NCI-H1694 (cell line): ENCODE data around the gene NR2E3.
A peak's percentile ranks its signal among the peaks of the same experiment; 100 is the strongest.

Experiments
- DNase-seq: peaks from one replicate; lab custom pipeline; 2025; lab: John Stamatoyannopoulos, UW

Gene NR2E3

GRCh38 chr15:71810256-71811035 lies at the start of gene NR2E3:
Gene NR2E3 (plus strand): TSS chr15:71810554. CDS start chr15:71810744, 190 bp downstream.
- no peak for DNase-seq

DNA sequence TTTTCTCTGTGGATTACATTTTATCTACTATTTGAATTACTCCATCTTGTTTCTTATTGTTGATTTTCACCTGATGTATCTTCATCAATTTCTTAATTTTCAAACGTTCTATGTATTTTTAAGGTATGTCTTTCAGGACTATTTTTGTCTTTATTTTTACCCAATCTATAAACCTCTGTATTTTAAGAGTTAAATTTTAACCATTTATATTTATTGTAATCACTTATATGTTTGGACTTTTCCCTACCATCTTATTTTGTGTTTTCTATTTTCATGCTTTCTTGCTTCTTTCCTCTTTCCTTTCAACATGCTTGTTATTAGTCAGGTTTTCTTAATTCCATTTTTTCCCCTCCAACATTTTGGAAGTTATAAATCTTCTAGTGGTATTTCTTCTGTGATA lies 49.5 kb upstream of the NR2E3 start:
- DNase-seq: no peak

DNA sequence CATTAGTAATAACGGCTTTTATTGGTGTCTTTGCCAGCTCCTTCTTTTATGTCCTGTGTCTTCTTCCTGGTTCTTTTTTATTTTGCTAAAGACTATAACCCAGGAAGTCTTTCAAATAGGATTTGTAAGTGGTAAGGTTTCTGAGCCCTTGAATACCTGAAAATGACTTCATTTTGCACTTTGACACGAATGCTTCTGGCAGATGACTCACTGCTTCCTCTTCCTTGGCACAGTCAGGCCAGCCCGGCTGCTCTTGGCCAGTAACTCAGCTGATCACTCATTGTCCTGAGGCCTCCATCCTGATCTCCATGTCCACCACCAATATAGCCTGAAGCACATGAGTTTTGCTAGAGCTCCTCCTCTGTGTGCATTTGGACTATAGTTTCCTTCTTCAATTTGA lies 48.7 kb upstream of the NR2E3 start:
- DNase-seq: no peak

- DNase-seq: no peak
Measured at GRCh38 chr15:71768184-71768583, 42.2 kb upstream of the NR2E3 start.

- DNase-seq: no peak
Measured at GRCh38 chr15:71773206-71773859, 37.0 kb upstream of the NR2E3 start.

DNA sequence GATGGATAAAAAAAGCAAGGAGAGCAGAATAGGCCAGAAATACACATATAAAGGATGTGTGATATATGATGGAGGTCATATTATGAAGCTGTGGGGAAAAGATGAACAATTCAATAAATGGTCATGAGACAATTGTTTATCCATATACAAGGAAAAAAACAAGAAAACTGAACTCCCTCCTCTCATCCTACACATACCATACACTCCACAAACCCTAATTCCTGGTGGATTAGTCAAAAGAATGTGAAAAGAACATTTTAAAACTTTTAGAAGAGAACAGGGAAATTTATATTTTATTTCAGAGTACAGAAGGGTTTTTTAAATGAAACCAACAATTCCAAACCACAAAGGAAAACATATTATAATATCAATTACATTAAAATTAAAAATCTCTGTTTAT lies 34.5 kb upstream of the NR2E3 start:
- no peak for DNase-seq

DNA sequence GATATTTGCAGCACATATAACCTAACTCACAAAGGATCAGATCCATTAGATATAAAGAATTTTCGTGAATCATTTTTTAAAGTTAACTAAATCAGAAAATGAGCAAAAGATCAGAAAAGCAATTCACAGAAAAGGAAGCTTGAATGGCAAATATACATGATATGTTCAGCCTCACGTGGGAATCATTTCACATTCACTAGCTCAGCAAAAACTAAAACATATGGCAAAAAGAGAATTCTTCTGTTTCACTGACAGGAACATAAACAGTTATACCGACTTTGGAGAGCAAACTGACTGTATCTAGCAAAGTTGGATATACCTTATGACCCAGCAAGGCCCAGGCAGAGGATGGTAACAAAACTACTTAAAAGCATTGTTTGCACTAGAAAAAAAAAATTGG lies 34.0 kb upstream of the NR2E3 start:
- no peak for DNase-seq

GRCh38 chr15:71777216-71777943 lies 33.0 kb upstream of the NR2E3 start:
- DNase-seq: peak; percentile 22

DNA sequence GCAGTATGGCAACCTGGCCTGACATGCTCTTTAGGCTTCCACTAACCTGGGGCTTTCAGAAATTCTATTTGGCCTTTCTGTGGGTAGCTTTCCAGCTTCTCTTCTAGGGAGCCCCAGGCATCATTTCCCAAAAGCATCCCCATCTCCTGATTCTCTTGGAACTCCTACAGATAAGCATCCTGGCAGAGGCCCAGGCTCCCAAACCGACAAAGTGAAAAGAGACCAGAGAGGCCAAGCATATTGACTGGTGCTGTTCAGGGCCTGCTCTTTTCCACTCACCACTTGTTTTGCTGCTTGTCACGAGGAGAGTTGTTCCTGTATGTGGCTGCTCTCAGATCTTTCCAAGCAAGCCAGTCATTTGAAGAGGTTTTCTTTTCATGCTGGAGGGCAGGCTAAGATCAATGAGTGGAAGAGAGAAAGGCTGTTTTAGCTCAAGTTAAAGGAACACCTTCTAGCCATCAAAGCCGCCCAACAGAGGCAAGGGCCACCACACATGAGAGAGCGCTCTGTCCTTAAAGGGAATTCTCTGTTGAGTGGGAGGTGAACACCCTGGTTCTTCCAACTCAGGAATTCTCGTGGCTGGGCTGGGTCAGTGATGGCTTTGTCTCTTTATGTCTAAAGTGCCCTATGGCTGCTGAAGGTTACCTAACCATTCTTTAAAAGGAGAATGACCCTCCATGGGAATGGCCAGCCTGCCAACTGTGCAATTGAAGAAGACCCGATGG lies 31.1 kb upstream of the NR2E3 start:
- no peak for DNase-seq

GRCh38 chr15:71780115-71780976 lies 30.0 kb upstream of the NR2E3 start:
- DNase-seq: peak; percentile 2

DNA sequence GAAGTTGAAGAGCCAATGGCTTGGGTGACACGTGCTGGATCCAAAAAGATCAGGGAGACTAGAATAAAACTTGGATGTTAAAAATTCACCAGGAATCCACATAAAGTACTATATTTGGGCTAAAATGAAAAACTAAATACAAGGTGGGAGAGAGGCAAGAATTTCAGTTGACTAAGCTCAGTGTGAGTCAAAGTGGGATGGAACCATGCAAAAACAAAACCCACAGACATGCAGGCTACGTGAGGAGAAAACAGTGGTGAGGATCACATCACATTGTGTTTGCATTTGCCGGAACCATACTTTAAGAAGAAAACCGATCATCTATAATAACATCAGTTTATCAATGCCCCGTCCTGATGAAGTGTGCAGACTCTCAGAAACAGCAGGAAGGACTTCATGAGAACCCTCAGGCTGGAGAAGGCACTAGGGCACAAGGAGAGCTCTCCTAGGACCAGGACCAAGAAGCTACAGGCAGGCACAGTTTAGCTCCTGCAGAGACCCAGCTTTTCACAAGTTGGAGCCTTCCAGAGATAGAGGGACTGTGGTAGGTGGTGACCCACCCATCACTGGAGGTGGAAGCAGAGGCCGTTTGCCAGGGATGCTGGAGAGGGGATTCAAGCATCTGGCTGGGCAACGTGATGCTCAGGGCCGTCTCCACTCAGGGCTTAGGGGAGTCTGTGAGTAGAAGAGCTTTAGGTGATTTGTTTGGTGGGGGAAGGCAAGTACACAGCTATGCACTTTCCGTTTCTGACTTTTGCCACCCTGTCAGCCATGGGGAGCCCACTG lies 29.0 kb upstream of the NR2E3 start:
- no peak for DNase-seq

DNA sequence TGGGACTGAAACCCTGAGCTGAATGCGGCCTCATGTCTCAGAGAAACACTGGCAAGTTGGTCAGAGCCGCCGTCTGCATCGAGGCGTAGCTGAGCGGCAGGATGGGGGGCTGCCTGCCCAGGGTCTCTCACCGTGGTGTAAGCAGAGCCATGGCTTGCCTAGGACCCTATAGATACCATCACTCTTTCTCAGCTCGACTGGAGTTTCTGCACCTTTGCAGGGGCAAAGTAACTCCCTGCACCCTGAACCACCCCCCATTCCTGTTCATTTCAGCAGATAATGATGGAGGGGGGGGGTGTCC lies 28.4 kb upstream of the NR2E3 start:
- DNase-seq: no peak

- DNase-seq: no peak
Measured at GRCh38 chr15:71782422-71783165, 27.8 kb upstream of the NR2E3 start.

- no peak for DNase-seq
Measured at GRCh38 chr15:71784719-71785118, 25.6 kb upstream of the NR2E3 start.

DNA sequence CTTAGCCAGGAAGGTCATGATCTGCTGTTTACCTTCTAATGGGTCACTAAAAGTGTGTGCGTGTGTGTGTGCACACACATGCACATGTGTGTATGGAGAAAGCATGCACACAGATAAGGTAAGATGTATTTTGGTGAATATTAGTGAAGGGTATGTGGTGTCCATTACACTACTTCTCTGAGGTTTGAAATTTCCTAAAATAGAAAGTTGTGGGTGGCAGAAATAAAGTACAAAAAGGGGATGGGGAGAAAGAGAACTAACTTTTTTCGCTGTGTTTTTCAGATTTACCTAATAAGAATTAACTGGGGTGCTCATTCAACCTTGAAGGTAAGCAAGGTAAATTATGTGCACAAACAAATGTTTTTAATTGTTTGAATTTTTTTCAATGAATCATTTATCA lies 24.4 kb upstream of the NR2E3 start:
- no peak for DNase-seq

- DNase-seq: no peak
Measured at GRCh38 chr15:71786673-71787072, 23.7 kb upstream of the NR2E3 start.

DNA sequence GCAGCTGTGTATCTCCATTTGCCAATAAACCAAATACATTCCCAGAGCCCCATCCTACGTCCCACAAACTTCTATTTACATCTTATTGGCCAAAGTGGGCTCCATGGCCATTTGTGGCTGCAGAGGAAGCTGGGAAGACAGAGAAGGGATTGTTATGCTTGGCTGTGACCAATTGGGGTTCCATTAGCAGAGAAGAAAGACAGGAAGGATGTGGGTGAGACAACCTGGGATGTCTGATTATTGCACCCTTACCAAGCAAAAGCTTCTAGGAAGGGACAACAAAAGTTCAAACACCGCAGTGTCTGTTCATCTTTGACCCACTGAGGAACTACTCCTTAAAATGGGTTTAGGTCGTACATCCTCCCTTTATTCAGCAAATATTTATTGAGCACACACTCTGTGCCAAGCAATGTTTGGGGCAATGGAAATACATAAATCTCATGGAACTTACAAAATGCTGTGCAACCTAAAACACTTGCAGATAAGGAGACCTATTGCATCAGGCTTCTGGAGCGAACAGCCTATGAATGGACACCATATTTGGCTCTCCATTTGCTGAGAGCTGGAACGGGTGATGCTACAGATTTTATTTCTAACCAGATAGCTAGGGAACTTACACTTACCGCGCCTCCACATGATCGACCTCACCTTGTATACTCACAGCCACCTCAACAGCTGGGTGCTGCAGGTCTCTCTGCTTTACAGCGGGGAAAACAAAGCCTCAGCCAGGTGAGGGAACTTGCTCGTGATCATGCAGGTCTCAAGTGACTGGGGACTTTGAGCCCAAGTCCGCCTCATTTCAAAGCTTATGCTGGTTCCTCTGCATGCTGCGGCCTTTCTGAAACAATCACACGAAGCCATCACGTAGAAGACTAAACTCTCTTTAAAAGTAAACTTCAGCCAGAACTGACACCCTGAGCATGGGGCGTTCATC lies 21.4 kb upstream of the NR2E3 start:
- DNase-seq: no peak

DNA sequence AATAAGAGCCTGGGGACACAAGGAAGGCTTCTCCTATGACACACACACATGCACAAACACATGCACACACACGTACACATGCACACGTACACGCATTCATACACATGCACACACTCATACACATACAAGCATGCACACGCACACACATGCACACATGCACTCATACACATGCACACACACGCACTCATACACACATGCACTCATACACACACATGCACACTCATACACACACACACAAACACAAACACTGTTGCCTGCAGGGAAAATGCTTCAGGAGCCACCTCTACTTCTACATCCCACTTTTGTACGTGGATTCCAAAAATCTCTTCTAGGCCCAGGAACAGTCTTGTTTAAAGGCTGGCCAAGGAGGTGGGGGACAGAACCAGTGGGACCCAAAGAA lies 20.7 kb upstream of the NR2E3 start:
- DNase-seq: no peak

DNA sequence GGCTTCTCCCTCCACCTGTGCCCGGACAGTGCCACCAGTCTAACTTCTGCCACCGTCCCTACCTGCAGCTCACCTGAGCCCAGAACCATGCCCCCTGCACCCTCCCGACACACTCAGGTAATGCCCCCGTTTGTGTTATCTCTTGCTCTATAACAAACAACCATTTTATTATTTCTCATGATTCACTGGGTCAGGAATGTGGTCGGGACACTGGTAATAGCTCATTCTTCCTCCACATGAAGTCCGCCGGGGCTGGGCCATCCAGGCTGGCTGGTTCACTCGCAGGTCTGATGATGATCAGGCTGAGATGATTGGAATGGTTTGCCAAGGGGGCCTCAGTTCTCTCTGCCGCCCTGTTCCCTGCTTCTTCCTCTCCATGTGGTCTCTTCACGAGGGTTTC lies 20.3 kb upstream of the NR2E3 start:
- DNase-seq: no peak
